Type B pancreatic cell (in vitro differentiated cells): Measurements from ENCODE around the gene SYNGR1. TPM values are rescaled to one million over a fixed set of nuclear protein-coding genes. Genes with fewer than 3 reads are reported as not detected.

ENCODE experiments used
- DNase-seq: peaks from one replicate; pipeline ENCODE4 v3.0.0; 2021; ENCODE audit warnings: mixed read lengths; ENCODE audit not compliant: unreplicated experiment; ENCODE audit errors: extremely low spot score
- H3K27ac Mint-ChIP-seq: 2 replicates; pipeline ENCODE4 v1.8.0; 2021; ENCODE audit warnings: mild to moderate bottlenecking, mixed read lengths
- H3K27me3 Mint-ChIP-seq: 2 replicates; pipeline ENCODE4 v1.8.0; 2021; ENCODE audit warnings: mixed read lengths
- H3K36me3 Mint-ChIP-seq: 2 replicates; pipeline ENCODE4 v1.8.0; 2021; ENCODE audit warnings: mixed read lengths
- H3K4me1 Mint-ChIP-seq: one replicate; pipeline ENCODE4 v1.8.0; 2021; ENCODE audit warnings: mixed read lengths; ENCODE audit not compliant: unreplicated experiment
- H3K4me3 Mint-ChIP-seq: 2 replicates; pipeline ENCODE4 v1.8.0; 2021; ENCODE audit warnings: mild to moderate bottlenecking, mixed read lengths
- H3K9me3 Mint-ChIP-seq: 2 replicates; pipeline ENCODE4 v1.8.0; 2021; ENCODE audit warnings: mixed read lengths
- CTCF ChIP-seq: fragments of 200-600 bp; sonication (generic); conservative IDR thresholded peaks from 2 replicates; pipeline ENCODE4 v1.5.0; 2021; ENCODE audit warnings: antibody characterized with exemption, mild to moderate bottlenecking
- total RNA-seq: library from RNA; stranded (reverse); gene quantifications from 2 replicates; pipeline ENCODE4 v1.2.1, GENCODE V29; 2021; ENCODE audit warnings: low replicate concordance

Gene SYNGR1
- total RNA-seq, 1 donor from 2014 or later: 41.4 TPM

DNA sequence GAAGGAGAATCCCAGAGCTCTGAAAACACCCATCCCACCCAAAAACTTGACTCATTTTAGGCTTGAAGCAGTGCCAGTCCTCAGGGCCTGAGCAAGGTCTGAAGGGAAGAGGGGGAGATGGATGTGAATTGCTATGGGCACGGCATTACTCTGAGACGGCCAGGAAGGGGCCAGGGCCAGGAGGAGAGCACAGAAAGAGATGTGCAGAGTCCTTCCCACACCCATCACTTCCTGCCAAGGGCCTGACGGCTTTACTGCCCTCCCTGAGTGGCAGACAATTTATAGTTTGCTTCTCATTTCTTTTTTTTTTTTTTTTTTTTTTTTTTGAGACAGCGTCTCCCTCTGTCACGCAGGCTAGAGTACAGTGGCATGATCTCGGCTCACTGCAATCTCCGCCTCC lies 72.3 kb downstream of the SYNGR1 start:
- no peak for DNase-seq
- Mint-ChIP-seq H3K36me3 (peaks cover 28% of the 10 kb centered on the region), H3K4me3 (no peak overlapping the region), H3K9me3 (no peaks in the 10 kb centered on the region), H3K4me1 (no peaks in the 10 kb centered on the region), H3K27ac (no peak overlapping the region), H3K27me3 (no peaks in the 10 kb centered on the region)
- TF ChIP-seq CTCF: no peak

DNA sequence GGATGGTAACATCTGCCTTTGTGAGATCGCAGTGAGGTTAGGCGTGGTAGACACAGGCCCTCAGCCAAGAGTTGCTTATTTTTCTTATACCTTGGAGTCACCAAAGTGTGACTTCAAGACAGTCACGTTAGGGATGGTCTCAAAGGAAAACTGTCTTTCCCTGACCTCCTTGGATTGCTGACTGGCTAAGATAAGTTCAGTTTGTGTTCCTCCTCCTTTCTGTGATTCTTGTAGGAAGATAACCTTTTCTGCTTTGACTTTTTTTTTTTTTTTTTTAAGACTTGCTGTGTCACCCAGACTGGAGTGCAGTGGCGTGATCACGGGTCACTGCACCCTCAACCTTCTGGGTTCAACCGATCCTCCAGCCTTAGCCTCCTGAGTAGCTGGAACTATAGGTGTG lies 72.9 kb downstream of the SYNGR1 start:
- no peaks in the 10 kb centered on the region for H3K9me3 Mint-ChIP-seq
- no peak for DNase-seq
- H3K4me1 Mint-ChIP-seq: peaks cover 6% of the 10 kb centered on the region
- H3K36me3 Mint-ChIP-seq: peaks cover 28% of the 10 kb centered on the region
- no peak overlapping the region for H3K4me3 Mint-ChIP-seq
- no peak overlapping the region for H3K27ac Mint-ChIP-seq
- no peaks in the 10 kb centered on the region for H3K27me3 Mint-ChIP-seq
- no peak for TF ChIP-seq CTCF

DNA sequence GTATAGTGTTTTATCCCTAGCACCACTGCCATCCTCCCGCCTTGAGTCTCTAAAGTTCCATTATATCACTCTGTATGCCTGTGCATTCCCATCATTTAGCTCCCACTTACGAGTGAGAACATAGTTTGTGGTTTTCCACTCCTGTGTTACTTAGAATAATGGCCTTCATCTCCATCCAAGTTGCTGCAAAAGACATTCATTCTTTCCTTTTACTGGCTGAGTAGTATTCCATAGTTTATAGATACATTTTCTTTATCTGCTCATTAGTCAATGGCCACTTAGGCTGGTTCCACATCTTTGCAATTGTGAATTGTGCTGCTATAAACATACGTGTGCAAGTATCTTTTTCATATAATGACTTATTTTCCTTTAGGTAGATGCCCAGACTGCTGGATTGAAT lies 74.2 kb downstream of the SYNGR1 start:
- no peak for TF ChIP-seq CTCF
- Mint-ChIP-seq H3K4me1 (peaks cover 15% of the 10 kb centered on the region), H3K36me3 (peaks cover 20% of the 10 kb centered on the region), H3K27me3 (no peaks in the 10 kb centered on the region), H3K9me3 (no peaks in the 10 kb centered on the region), H3K27ac (no peak overlapping the region), H3K4me3 (no peak overlapping the region)
- no peak for DNase-seq

DNA sequence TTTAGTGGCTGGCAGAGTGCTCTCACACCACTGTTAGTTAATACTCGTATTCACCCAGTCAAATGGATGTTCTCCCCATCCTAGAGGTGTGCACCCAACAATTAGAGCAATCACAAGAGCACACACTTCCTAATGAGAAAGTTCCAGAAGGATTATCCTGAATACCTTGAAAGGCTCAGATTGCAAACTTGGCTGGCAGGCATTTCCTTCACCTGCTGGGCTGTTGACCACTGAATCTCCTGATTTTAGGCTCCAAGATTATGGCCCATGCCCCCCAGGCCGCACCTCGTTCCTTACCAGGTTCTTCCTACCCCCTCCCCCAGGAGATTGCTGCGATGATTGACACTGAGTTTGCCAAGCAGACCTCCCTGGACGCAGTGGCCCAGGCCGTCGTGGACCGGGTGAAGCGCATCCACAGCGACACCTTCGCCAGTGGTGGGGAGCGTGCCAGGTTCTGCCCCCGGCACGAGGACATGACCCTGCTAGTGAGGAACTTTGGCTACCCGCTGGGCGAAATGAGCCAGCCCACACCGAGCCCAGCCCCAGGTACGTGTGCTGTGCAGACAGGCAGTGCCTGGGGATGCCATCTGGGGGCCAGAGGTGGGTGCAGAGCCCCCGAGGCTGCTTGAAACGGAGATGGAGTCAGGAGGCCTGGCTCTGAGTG lies 76.7 kb downstream of the SYNGR1 start:
- Mint-ChIP-seq H3K4me3 (no peak overlapping the region), H3K36me3 (peaks cover 9% of the 10 kb centered on the region), H3K9me3 (no peaks in the 10 kb centered on the region), H3K4me1 (peaks cover 15% of the 10 kb centered on the region), H3K27ac (no peak overlapping the region), H3K27me3 (no peaks in the 10 kb centered on the region)
- TF ChIP-seq CTCF: no peak
- no peak for DNase-seq

DNA sequence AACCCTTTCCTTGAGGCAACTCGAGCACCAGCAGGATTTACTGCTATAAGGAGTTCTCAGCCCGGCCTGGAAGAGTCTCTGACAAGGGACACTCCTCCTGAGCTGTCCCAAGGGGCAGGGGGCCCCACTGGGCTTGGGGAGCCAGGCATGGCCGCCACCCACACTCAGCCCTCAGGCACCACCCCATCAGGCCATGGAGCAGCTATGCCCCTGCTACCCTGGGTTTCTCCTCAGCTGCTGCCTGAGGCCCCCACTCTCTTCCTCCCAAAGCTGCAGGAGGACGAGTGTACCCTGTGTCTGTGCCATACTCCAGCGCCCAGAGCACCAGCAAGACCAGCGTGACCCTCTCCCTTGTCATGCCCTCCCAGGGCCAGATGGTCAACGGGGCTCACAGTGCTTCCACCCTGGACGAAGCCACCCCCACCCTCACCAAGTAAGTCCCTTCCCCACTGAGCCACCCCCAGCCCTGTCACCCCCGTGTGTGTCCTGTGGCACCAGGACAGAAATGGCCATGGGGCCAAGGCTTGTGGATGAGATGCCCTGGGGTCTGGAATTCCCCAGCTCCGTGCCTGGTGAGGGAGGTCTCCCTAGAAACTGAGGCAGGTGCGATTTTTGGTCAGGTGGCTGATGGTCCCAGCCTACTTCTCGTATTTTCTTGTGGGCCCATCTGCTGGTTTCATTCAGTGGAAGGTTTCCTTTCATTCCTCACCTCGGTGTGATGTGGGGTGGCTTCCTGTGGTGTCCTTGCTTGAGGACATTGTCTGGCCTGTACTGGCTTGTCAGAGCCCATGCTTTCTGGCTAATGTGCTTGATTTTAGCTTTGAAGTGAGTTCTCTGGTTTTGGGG lies 78.2 kb downstream of the SYNGR1 start:
- Mint-ChIP-seq H3K27me3 (no peaks in the 10 kb centered on the region), H3K27ac (peak overlapping the region; percentile 88), H3K36me3 (peaks cover 5% of the 10 kb centered on the region), H3K4me1 (peaks cover 15% of the 10 kb centered on the region), H3K4me3 (peak overlapping the region; percentile 47), H3K9me3 (no peaks in the 10 kb centered on the region)
- no peak for DNase-seq
- no peak for TF ChIP-seq CTCF
